HG02610 (cell line): ENCODE measurements around the gene PRICKLE2.

ENCODE experiments used
- ATAC-seq: cut with Tn5 transposase; IDR thresholded peaks from one replicate; pipeline ENCODE4 v1.9.1; 2021; ENCODE audit warnings: mild to moderate bottlenecking, moderate library complexity; ENCODE audit not compliant: unreplicated experiment

PRICKLE2 gene

GRCh38 chr3:64138656-64139375, 86.5 kb downstream of the PRICKLE2 start:
- no peak for ATAC-seq

GRCh38 chr3:64138046-64138445, 87.2 kb downstream of the PRICKLE2 start:
- no peak for ATAC-seq

GRCh38 chr3:64134882-64135281, 90.4 kb downstream of the PRICKLE2 start:
- ATAC-seq = no peak

DNA sequence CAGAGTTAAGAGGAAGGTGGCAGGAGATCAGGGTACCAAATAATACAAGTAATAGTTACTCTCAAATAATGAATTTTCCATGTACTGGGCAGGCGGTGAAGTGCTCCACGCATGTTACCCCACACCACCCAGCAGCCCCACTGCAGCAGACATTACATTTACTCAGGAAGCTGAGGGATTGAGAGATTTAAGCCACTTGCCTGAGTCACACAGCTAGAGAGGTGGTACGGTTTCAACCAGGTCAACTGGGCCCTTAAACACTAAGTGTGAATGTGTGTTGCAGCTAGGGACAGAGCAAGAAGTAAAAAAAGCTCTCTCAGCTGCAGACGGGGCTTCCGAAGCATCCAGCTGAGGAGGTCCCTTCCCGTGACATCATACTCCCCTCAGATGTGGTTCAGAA, 91.3 kb downstream of the PRICKLE2 start:
- no peak for ATAC-seq

GRCh38 chr3:64133272-64133671, 92.0 kb downstream of the PRICKLE2 start:
- ATAC-seq = no peak

DNA sequence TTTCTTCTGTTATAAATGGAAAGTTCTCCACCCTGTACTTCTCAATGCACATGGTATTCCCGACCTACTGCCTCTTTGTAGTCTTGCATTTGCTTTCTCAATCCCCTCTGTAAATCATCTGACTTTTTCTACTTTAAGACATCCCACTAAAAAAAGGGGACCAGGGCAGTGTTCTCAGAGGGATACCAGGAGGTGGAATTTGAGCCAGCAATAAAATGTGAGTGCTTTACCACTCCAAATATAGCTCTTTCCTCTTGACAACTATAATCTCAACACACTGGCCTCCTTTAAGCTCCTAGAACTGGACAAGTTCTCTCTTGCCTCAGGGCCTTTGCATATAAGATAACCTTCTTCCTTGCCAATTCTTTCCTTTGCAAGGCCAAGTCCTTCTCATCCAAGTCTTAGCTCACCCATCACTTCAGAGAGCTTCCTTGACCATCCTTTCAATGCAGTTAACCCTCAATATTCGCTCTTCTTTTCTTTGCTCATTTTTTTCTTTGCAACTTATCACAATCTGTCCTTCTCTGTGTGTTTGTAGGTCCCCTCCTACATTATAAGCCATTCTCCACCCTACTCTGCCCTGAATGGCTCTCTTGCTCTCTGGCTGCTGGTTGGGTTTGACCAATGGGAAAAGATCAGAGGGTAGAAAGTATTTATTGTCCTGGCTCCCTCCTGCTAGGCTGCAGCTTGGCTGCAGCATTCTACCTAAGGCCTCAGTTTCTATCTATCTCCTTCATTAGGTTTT, 93.4 kb downstream of the PRICKLE2 start:
- ATAC-seq = no peak

DNA sequence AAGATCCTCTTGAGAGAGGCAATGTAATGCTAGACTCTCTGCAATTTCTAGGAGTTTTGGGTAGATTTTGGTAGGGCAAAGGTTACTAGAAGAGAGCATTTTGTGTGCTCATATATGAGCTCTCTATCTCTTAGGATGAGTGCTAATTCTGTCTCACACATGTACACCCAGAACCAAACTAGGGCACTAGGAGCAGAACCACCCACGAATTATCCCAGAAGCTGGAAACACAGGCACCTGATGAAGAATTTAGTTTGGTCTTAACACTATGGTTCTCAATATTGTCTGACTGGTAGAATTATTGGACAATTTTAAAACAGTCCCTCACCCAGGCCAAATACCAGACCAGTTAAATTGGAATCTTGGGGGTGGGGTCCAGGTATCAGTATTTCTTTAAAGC, 94.8 kb downstream of the PRICKLE2 start:
- ATAC-seq = no peak

DNA sequence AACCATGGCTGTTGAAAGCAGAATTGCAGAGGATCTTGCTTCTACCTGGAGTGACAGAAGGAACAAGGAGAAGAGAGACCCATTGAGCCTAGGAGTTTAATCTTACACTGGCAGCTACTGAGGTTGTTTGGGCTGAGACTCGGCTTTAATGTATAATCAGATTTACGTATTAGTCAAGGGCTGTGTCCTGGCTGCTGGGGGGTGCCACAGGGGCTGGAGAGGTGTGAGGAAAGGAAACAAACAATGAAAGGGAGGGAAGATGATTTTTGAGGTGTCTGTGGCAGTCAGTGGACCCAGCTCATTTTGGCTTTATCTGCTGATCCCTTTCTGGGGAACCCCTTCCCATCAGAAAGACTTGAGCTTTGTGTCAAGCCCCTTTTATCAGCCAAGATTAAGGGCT, 95.7 kb downstream of the PRICKLE2 start:
- ATAC-seq = no peak

DNA sequence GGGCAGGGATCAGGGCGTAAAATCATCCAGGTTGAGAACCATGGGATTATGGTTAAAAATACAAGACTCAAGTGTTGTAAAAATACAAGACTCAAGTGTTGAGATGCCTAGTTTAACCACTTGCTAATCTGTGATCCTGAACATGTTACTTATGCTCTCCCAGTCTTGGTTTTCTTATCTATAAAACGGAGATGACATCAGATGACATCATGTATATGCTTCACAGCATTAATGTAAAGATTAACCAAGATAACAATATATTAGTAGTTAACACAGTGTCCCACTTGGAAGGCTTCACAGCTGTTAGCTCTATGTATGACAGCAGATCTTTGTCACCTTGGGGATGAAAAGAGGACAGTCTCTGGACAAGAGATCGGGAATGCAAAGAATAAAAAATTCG, 96.2 kb downstream of the PRICKLE2 start:
- no peak for ATAC-seq

DNA sequence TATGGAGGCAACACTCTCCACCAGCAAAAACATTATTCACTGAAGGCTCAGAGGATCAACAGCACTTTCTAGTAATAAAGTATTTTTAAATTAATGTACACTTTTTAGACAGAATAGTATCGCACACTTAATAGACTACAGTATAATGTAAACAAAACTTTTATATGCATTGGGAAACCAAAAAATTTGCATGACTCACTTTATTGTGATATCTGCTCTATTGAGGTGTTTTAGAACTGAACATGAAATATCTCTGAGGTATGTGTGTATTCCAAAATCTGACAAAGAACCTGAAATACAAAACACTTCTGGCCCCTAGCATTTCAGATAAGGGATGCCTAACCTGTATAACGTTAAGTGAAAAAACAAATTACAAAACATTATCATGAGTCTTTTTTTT, 99.7 kb downstream of the PRICKLE2 start:
- no peak for ATAC-seq

DNA sequence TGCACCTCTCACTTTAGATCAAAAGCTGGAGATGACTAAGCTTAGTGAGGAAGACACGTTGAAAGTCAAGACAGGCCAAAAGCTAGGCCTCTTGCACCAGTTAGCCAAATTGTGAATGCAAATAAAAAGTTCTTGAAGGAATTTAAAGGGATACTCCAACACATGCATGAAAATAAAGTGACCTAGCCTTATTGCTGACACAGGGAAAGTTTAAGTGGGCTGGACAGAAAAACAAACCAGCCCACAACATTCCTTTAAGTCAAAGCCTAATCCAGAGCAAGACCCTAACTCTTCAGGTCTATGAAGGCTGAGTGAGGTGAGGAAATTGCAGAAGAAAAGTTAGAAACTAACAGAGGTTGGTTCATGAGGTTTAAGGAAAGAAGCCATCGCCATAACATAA, 101.3 kb downstream of the PRICKLE2 start:
- ATAC-seq = no peak

- no peak for ATAC-seq
These were observed 102.8 kb downstream of the PRICKLE2 start for GRCh38 chr3:64122476-64122875.

GRCh38 chr3:64121750-64122311, 103.4 kb downstream of the PRICKLE2 start:
- no peak for ATAC-seq

GRCh38 chr3:64120876-64121275, 104.4 kb downstream of the PRICKLE2 start:
- ATAC-seq = no peak

DNA sequence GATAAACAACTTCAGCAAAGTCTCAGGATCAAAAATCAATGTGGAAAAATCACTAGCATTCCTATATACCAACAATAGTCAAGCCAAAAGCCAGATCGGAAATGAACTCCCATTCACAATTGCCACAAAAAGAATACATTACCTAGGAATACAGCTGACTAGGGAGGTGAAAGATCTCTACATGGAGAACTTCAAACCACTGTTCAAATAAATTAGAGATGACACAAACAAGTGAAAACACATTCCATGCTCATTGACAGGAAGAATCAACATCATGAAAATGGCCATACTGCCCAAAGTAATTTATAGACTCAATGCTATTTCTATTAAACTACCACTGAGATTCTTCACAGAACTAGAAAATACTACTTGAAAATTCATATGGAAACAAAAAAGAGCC, 107.8 kb downstream of the PRICKLE2 start:
- ATAC-seq = no peak

DNA sequence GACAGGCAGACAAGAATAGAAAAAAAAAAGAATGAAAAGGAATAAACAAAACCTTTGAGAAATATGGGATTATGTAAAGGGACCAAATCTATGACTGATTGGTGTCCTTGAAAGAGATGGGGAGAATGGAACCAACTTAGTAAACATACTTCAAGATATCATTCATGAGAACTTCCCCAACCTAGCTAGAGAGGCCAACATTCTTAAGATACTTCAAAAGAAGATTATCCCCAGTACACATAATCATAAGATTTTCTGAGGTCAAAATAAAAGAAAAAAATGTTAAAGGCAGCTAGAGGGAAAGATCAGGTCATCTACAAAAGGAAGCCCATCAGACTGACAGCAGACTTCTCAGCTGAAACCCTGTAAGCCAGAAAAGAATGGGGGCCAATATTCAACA, 110.6 kb downstream of the PRICKLE2 start:
- no peak for ATAC-seq

DNA sequence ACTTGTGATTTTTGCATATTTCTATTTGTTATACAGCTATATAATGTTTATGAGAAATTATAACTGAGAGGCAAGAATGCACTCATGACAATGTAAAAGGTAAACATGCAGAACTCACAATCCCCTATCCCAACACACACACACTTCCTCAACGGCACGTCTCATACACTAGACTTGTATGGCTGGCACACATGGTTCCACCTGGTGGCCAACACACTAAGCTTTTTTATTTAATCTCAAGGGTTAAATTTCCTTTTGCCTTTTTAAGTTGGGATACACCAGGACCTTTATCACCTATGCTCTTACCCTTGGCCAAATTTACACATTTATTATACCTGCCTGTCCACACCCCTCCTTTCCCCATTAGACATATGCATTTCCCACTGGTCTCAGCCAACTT, 113.4 kb downstream of the PRICKLE2 start:
- no peak for ATAC-seq

DNA sequence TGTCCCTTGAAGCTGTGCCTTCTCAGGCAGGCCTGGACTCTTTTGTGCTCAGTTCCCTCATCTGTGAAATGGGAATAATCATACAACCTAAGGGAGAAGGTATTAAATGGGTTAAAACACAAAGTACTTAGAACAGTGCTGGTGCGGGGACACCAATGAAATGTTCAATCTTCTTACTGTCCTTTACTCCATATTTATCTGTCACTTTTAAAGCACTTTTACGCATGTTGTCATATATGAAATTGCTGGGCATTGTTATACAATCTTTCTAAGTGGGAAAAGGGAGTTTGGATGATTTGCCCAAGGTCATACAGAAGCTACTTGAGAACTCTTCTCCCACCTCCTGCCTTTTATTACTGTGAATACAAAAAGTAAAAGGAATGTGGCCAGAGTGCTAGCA, 114.2 kb downstream of the PRICKLE2 start:
- ATAC-seq = no peak

GRCh38 chr3:64110071-64110470, 115.2 kb downstream of the PRICKLE2 start:
- no peak for ATAC-seq

- no peak for ATAC-seq
These were observed 115.8 kb downstream of the PRICKLE2 start for GRCh38 chr3:64109438-64109837.

- no peak for ATAC-seq
These were observed 116.4 kb downstream of the PRICKLE2 start for GRCh38 chr3:64108784-64109317.

- ATAC-seq = no peak
These were observed 117.0 kb downstream of the PRICKLE2 start for GRCh38 chr3:64108231-64108630.
